GM12864 (cell line): ENCODE data around the gene TRIM26.
"Not testable (repeated sequence)": the region's sequence is repeated elsewhere in the genome, so short reads cannot be mapped to it uniquely, and the experiment has no call there.

Source experiments
- DNase-seq: peaks from one replicate; pipeline ENCODE4 v3.0.0-alpha.2; 2011; ENCODE audit warnings: low read depth
- H3K4me3 ChIP-seq: 2 replicates; pipeline ENCODE4 v1.5.1; 2011; ENCODE audit warnings: mild to moderate bottlenecking, low read depth, low read length, control low read depth
- CTCF ChIP-seq: IDR thresholded peaks from 2 replicates; pipeline ENCODE4 v1.5.1; 2011; ENCODE audit warnings: low read depth, mild to moderate bottlenecking, moderate library complexity, low read length, control low read depth, inconsistent platforms; ENCODE audit errors: missing control alignments

The TRIM26 gene

GRCh38 chr6:30238178-30238795 lies 25.1 kb upstream of the TRIM26 start:
- peak; percentile 70 for TF ChIP-seq CTCF
- no peak for DNase-seq
- H3K4me3 ChIP-seq, result no peak overlapping the region

GRCh38 chr6:30234356-30234755 lies 21.1 kb upstream of the TRIM26 start:
- H3K4me3 ChIP-seq, result no peak overlapping the region
- no peak for DNase-seq
- TF ChIP-seq CTCF, result no peak

- no peak overlapping the region for H3K4me3 ChIP-seq
- no peak for TF ChIP-seq CTCF
- no peak for DNase-seq
Observed at GRCh38 chr6:30231067-30231466, 17.9 kb upstream of the TRIM26 start.

- no peak for TF ChIP-seq CTCF
- no peak for DNase-seq
- H3K4me3 ChIP-seq, result no peak overlapping the region
Observed at GRCh38 chr6:30227763-30228487, 14.7 kb upstream of the TRIM26 start.

GRCh38 chr6:30227242-30227722 lies 14.1 kb upstream of the TRIM26 start:
- no peak for TF ChIP-seq CTCF
- H3K4me3 ChIP-seq, result no peak overlapping the region
- DNase-seq, result no peak

- no peak for TF ChIP-seq CTCF
- DNase-seq, result no peak
- H3K4me3 ChIP-seq, result no peak overlapping the region
Observed at GRCh38 chr6:30223339-30223738, 10.1 kb upstream of the TRIM26 start.

GRCh38 chr6:30221956-30222355 lies 8.8 kb upstream of the TRIM26 start:
- DNase-seq, H3K4me3 ChIP-seq: not testable (repeated sequence)

GRCh38 chr6:30221395-30221794 lies 8.2 kb upstream of the TRIM26 start:
- not testable (repeated sequence) for DNase-seq, H3K4me3 ChIP-seq
